Testis (tissue), 3 donors: ENCODE data around the gene RP9. TPM values are rescaled to one million over a fixed set of nuclear protein-coding genes. Genes with fewer than 3 reads are reported as not detected.

Experiments
- DNase-seq: peaks from one replicate; pipeline ENCODE4 v3.0.0-alpha.2; 2019
- H3K27ac ChIP-seq, 2 donors: fragments of 200-600 bp; sonication (generic); one replicate each; pipeline ENCODE4 v1.5.1; 2019
- H3K27me3 ChIP-seq: fragments of 200-600 bp; sonication (generic); one replicate; pipeline ENCODE4 v1.5.1; 2019
- H3K36me3 ChIP-seq: fragments of 200-600 bp; sonication (generic); one replicate; pipeline ENCODE4 v1.5.1; 2017; ENCODE audit warnings: low read depth; ENCODE audit errors: missing control alignments
- H3K4me1 ChIP-seq: fragments of 200-600 bp; sonication (generic); one replicate; pipeline ENCODE4 v1.5.1; 2019
- H3K4me3 ChIP-seq, 2 donors: fragments of 200-600 bp; sonication (generic); one replicate each; pipeline ENCODE4 v1.5.1; 2017 to 2019
- H3K9me3 ChIP-seq: fragments of 200-600 bp; sonication (generic); one replicate; pipeline ENCODE4 v1.5.1; 2017
- POLR2A ChIP-seq: fragments of 450-650 bp; IDR thresholded peaks from one replicate; pipeline ENCODE4 v1.6.1; 2017; ENCODE audit warnings: antibody characterized with exemption, mild to moderate bottlenecking, moderate library complexity
- WGBS, 2 donors: methylation state at CpG; one replicate each; pipeline ENCODE4 v1.1.5; 2018; 5-methylcytosine and 5-hydroxymethylcytosine counted together
- intact Hi-C: fragments of 100-400 bp; cut with DNase I; formaldehyde crosslinking; loops from one replicate; pipeline ENCODE4 v1.15.1; 2023; ENCODE audit warnings: low total_unique reads
- polyA plus RNA-seq: library from polyadenylated mRNA; stranded (reverse); fragments of 350-450 nt; fragmentation: Illumina TruSeq; extraction: RNeasy Lipid Tissue Mini Kit (QIAGEN cat#74804); gene quantifications from one replicate; pipeline ENCODE4 v1.2.3, GENCODE V29; 2014; ENCODE audit warnings: low read depth, low replicate concordance; ENCODE audit not compliant: insufficient read depth
- total RNA-seq, 2 donors: library from RNA; depleted of rRNA; stranded (reverse); fragments of >200 nt; gene quantifications; one replicate each; pipeline ENCODE4 v1.2.3, GENCODE V29; 2016
- TF ChIP-seq, protein P1 (sequence below), 3 experiments: fragments of 450-650 bp in 2 of 3; fragments of 200-600 bp in 1 of 3; sonication (generic) in 1 of 3; IDR thresholded peaks; one replicate each; pipeline ENCODE4 v1.5.1; 2016 to 2019; ENCODE audit warnings: antibody characterized with exemption in 3 of 3, mild to moderate bottlenecking in 2 of 3, moderate library complexity in 1 of 3

Gene RP9
- total and polyA plus RNA-seq, 3 donors from 2014 or later: 17.9 to 29.2 (median 28.2) TPM

DNA sequence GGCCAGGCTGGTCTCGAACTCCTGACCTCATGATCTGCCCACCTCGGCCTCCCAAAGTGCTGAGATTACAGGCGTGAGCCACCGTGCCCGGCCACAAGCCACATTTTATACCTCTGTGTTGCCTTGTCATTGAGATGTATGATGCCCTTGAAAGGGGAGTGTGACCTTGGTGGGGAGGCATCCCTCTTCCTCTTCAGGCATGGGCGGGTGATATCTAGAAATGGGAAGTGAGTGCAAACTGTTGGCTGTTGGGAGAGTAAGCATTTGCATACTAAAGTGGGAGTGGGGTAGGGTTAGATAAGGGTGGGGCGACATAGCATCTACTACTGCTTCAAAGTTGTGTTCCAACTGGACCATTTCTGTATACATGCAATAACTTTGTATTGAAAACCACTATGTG, 20.1 kb downstream of the RP9 start:
- DNase-seq: no peak
- TF ChIP-seq POLR2A: no peak
- TF ChIP-seq, protein P1, sequence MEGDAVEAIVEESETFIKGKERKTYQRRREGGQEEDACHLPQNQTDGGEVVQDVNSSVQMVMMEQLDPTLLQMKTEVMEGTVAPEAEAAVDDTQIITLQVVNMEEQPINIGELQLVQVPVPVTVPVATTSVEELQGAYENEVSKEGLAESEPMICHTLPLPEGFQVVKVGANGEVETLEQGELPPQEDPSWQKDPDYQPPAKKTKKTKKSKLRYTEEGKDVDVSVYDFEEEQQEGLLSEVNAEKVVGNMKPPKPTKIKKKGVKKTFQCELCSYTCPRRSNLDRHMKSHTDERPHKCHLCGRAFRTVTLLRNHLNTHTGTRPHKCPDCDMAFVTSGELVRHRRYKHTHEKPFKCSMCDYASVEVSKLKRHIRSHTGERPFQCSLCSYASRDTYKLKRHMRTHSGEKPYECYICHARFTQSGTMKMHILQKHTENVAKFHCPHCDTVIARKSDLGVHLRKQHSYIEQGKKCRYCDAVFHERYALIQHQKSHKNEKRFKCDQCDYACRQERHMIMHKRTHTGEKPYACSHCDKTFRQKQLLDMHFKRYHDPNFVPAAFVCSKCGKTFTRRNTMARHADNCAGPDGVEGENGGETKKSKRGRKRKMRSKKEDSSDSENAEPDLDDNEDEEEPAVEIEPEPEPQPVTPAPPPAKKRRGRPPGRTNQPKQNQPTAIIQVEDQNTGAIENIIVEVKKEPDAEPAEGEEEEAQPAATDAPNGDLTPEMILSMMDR (IDR thresholded peaks at IDR 0.05): no peak
- Histone ChIP-seq H3K27ac (no peak overlapping the region), H3K9me3 (no peaks in the 10 kb centered on the region), H3K4me1 (no peaks in the 10 kb centered on the region), H3K4me3 (no peak overlapping the region), H3K36me3 (no peaks in the 10 kb centered on the region), H3K27me3 (no peaks in the 10 kb centered on the region)
- WGBS, 2 donors: 73 to 76% methylated on average over 7 of the region's 7 CpGs
- intact Hi-C loops: no loop called here

DNA sequence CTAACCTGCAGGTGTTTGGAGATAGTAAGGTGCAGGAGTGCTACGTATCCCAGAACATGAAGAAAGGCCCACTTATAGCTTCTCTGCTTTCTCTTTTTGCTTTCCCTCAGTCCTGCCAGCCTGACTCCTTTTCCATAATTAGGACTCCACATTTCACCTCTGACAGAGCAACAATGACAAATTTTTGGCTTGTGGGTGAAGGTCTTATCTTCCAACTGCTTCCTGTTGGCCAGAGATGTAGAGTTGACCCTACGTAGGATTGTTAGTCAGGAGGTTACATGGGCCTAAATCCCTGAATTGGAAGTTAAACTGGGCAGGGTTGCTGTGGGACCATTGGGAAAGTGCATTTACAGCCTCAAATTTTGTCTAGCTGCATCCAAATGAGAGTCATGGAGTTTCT, 21.3 kb downstream of the RP9 start:
- Histone ChIP-seq H3K36me3 (no peaks in the 10 kb centered on the region), H3K27ac (no peak overlapping the region), H3K27me3 (no peaks in the 10 kb centered on the region), H3K4me1 (no peaks in the 10 kb centered on the region), H3K9me3 (no peaks in the 10 kb centered on the region), H3K4me3 (no peak overlapping the region)
- intact Hi-C loops: no loop called here
- DNase-seq: no peak
- TF ChIP-seq, protein P1 (IDR thresholded peaks at IDR 0.05): no peak
- no peak for TF ChIP-seq POLR2A
- WGBS, 2 donors: 85 to 87% methylated on average over 2 of the region's 2 CpGs

DNA sequence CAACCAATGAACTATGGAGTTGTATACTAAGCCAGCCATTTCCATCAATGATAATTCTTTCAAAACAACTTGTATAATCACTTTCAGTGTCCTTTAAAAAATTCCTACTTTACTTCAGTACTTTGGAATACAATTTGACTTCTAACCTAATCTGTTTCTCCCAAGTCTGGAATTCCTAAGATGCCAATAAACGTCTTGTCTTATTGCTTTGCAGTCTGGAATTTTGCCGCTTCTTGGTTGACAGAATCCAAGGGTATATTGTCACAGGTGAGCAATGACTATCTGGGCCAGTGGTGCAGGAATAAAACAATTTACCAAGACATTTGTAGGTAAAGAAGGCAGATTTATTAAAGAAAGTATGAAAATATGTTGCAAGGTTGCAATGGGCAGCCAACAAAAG, 21.8 kb downstream of the RP9 start:
- no peak for DNase-seq
- Histone ChIP-seq H3K4me1 (no peaks in the 10 kb centered on the region), H3K27me3 (no peaks in the 10 kb centered on the region), H3K4me3 (no peak overlapping the region), H3K27ac (no peak overlapping the region), H3K9me3 (no peaks in the 10 kb centered on the region), H3K36me3 (no peaks in the 10 kb centered on the region)
- WGBS, 2 donors: 71 to 72% methylated on average over 2 of the region's 2 CpGs
- intact Hi-C loops: no loop called here
- TF ChIP-seq POLR2A: no peak
- TF ChIP-seq, protein P1 (IDR thresholded peaks at IDR 0.05): no peak

- Histone ChIP-seq H3K9me3 (no peaks in the 10 kb centered on the region), H3K4me3 (no peak overlapping the region), H3K27me3 (no peaks in the 10 kb centered on the region), H3K4me1 (no peaks in the 10 kb centered on the region), H3K27ac (no peak overlapping the region), H3K36me3 (no peaks in the 10 kb centered on the region)
- WGBS, 2 donors: 88 to 90% methylated on average over 8 to 9 of the region's 9 CpGs
- intact Hi-C loops: no loop called here
- DNase-seq: no peak
- TF ChIP-seq POLR2A: no peak
- TF ChIP-seq, protein P1 (IDR thresholded peaks at IDR 0.05): no peak
Measured at GRCh38 chr7:33079763-33080690, 29.2 kb downstream of the RP9 start.

DNA sequence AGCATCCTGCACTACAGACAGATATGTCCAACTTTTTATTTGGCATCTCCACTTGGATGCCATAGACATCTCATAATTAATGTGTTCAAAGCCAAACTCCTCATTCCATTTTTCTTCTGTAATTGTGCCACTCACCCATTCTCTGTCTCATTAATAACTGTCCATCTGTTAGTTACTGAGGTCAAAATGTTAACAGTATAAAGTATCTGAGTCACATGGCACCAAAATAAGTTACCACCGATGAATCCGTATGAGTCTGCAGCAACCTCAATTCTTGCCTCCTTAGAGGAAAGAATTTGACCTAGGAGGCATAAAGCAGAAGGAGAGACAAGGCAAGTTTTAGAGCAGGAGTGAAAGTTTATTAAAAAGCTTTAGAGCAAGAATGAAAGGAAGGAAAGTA, 30.1 kb downstream of the RP9 start:
- 84 to 87% methylated on average over 2 of the region's 2 CpGs for WGBS, 2 donors
- no peaks in the 10 kb centered on the region for H3K9me3 ChIP-seq
- intact Hi-C loops: no loop called here
- no peaks in the 10 kb centered on the region for H3K27me3 ChIP-seq
- H3K4me1 ChIP-seq: no peaks in the 10 kb centered on the region
- H3K4me3 ChIP-seq: no peak overlapping the region
- no peaks in the 10 kb centered on the region for H3K36me3 ChIP-seq
- no peak for DNase-seq
- H3K27ac ChIP-seq: no peak overlapping the region
- TF ChIP-seq POLR2A: no peak
- TF ChIP-seq, protein P1 (IDR thresholded peaks at IDR 0.05): no peak
